GM20431 (cell line): Measurements from ENCODE around the gene CIB2.

Experiments used
- in situ Hi-C: fragments of 300-500 bp; cut with MseI, MboI; formaldehyde crosslinking; loops from one replicate; pipeline ENCODE4 v1.15.0; 2020; ENCODE audit warnings: low sequenced_read_pairs; ENCODE audit not compliant: unreplicated experiment

CIB2 gene

DNA sequence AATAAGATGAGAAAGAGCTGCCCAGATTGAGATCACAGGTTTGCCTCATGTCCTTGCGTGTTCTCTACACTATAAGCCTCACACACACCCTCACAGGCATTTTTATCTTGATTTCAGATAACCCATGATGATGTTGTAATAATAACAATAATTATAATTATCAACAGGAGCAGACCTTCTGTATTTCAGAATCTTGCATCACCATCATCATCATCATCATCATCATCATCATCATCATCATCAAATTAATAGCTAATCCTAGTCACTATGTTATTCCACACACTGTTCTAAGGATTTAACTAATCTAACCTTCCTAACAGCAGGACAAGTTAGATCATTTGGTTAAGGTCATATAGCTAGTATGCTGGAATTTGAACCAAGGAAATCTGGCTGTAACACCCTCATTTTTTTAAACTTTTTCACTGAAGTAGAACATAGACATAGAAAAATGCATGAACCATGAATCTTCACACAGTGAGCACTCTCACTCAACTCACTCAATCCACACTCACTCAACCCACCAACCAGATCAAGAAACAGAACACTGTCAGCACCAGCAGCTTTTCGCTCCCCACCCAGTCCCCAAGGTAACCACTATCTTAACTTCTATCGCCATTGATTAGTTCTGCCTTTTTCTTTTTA is 40.7 kb downstream of the CIB2 start:
- in situ Hi-C loops, result no loop called here

DNA sequence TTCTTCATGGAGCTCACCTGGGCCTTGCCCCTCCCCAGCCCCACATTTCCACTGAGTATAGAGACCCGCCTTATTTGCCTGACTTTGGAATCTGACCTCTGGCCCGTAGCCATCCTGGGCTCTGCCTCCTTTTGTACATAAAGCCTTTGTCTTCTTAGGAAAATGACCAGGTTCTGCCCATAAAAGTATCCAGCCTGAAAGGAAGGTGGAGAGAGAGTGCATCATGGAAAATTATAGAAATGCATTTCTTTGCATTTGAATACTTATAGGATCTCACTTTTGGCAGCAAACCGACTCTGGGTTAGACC is 42.5 kb downstream of the CIB2 start:
- in situ Hi-C loops, result no loop called here

- in situ Hi-C loops, result no loop called here
These were observed 43.1 kb downstream of the CIB2 start for GRCh38 chr15:78087951-78088772.

DNA sequence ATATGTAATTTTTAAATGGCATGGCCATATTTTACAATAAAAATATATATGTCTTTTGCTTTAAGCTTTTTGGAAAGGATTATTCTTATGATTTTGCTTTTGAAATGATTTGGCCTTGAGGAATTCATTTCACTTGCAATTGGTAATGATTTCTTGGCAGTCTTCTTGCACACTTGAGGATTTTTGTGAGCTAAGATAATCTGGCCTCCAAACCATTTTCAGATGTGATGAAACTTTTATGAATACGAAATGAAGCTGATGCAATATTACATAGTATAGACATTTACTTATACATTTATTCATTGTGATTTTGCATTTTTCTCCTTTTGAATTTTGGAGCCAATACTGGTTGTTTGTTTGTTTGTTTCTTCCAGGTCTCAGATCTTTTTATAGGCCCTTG is 45.3 kb downstream of the CIB2 start:
- in situ Hi-C loops, result no loop called here

DNA sequence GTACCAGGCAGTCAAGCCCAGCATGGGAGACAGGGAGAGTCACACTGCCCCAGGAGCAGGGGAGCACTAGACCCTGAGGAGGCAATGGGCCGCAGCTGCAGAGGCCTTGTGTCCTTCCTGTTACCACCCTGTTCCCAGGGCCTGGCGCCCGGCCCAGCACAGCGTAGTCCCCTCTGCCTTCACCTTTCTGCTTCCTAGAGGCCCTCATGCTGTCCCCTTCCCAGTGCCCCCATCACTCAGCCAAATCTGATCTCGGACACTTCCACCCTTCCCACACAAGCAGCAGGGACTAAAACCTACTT is 46.8 kb downstream of the CIB2 start:
- in situ Hi-C loops, result no loop called here

GRCh38 chr15:78083687-78084448 is 47.4 kb downstream of the CIB2 start:
- in situ Hi-C loops, result no loop called here

DNA sequence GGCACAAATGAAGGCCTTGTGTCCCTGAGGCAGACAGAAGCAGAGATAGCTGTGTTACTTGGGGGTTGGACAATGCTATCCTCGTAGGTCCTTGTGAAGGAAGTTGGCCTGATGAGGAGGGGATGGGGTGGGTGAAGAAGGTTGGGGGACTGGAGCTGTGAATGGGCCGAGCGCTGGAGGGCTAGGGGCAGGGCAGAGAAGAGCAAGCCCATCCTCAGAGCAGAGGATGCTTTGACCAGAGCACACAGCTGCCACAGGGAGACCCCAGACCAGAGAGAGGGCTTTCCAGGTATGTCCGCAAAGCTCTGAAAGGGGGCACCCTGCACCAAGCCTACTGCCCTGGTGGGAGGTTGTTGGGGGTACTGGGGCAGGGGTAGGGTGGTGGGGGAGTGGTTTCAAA is 48.1 kb downstream of the CIB2 start:
- in situ Hi-C loops, result no loop called here

GRCh38 chr15:78082743-78083110 is 48.5 kb downstream of the CIB2 start:
- in situ Hi-C loops, result no loop called here

DNA sequence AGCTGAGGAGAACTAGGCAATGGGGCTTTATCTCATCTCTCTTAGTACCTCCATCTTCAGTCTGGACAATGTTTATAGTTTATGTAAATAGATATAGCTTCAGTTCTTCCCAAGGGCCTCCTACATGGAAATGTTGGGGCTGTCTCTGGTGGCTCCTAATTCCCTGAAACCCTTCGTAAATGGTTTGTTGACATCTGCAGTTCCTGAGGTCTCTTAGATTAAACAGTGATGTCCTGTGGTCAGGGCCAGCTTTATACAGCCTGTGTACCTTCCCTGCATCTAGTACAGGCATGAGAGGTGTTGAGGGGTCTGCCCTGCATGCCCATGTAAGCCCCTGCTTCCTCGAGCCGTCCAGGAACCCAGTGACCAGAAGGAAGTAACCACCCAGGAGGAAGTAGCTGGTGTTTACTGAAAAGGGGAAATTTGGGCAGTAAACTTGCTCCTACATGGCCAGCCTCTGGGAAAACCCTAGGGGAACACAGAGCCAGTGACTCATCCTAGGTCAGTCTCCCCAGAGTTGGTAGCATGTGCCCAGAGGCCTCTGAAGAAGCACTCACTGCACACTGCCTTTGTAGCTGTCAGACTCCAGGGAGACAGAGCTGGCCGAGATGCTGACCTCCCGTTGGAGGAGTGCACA is 49.0 kb downstream of the CIB2 start:
- in situ Hi-C loops, result no loop called here

DNA sequence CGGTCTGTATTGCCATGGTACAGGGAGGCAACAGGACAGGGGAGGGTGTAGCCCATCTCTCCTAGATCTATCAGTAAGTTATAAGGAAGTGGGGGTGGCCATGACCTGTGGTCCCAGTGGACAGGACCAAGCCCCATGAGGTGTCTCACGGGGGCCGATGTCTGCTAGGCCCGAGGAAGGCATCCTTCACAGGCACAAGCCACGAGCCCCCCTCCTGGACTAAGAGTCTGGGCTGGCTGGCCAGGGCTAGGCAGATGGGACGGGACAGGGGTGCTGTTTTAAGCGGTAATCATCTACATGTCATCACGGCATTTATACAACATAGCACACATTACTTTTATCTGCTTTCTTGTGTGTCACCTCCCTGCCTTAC is 51.2 kb downstream of the CIB2 start:
- in situ Hi-C loops, result no loop called here

- in situ Hi-C loops, result no loop called here
These were observed 51.8 kb downstream of the CIB2 start for GRCh38 chr15:78079298-78080087.

DNA sequence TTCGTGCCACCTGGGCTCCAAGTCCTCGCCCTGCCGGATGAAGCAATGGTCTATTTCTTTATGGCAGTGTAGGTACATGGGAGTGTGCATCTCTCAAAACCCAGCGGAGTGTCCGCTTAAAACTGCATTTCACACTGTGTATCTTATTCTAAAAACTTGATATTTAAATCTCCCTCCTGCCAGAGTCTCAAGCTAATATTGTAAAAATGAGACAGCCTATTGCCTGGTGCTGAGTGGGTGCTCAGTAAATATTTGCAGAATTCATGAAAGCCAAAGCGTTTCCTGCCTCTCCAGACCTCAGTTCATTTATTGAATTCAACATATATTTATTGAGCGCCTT is 53.4 kb downstream of the CIB2 start:
- in situ Hi-C loops, result no loop called here

DNA sequence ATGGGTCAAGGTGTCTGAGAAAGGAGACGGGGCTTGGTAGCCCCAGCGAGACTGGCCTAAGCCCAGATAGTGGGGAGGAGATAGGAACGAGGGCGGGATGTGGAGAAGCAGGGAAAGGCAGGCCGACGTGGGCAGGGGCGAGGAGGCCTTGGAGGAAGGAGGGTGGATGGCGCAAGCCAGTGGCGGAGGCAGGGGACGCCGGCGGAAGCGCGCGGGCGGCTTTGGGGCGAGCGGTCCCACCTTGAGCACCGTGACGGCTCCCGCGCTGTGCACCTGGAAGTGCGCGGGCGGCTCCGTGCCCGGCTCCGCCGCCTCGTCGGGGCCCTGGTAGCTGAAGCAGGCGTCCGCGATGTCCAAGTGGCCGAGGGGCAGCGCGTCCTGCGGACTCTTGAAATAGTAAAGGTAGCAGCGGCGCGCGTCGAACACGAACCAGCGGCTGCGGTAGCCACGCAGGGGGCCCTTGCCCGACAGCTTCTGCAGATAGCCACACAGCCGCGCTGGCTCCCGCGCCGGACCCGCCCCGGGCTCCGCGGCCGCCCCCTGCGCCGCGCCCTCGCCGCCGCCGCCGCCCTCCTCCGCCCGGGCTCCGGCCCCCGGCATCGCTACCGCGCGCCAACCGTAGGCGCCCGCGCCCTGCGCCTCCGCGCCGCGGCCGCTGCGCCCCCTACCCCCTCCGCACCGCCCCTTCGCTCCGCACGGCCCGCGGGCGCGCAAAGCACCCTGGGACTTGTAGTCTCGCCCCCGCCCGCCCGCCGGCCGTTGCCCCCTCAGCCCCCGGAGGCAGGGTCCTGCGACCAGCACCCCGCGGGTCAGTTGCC is 54.0 kb downstream of the CIB2 start, which contains the start of gene TBC1D2B:
Gene TBC1D2B (minus strand): TSS at position 659 of the 818 bp plus-strand sequence. CDS start 59 bp downstream, at position 600.
- in situ Hi-C loops, result no loop called here

DNA sequence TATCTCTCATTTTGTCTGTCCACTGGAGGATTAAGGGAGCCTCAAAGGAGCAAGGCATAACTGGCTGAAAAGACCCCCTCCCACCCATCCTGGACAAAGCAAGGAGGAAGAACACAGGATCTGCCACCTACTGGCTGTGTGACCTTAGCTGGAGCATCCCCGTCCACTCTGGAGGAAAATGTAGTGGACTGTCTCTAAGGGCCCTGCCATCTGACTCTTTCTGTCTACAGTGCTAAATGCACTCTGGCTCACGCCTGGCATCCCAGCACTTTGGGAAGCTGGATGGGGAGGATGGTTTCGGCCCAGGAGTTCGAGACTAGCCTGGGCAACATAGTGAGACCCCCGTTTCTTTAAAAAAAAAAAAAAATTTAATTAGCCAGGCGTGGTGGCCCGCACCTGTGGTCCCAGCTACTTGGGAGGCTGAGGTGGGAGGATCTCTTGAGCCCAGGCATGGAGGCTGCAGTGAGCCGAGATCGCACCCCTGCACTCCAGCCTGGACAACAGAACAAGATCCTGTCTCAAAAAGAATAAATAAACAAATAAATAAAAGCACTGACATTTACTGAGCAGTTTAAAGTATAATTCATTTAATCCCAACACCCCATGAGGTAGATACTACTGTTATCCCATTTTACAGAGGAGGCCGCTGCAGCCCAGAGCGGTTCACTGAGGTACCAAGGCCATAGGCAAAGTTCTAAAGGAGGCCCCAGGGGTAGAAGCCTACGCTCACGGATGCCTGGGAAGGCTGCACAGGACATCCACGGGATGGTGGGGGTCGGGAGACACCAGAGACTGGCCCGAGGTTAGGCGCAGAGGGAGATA is 54.8 kb downstream of the CIB2 start:
- in situ Hi-C loops, result no loop called here

- in situ Hi-C loops, result no loop called here
These were observed 55.6 kb downstream of the CIB2 start for GRCh38 chr15:78075490-78076230.

GRCh38 chr15:78073046-78073787 is 58.0 kb downstream of the CIB2 start:
- in situ Hi-C loops, result no loop called here
